Measurements from ENCODE around the gene SLC15A1. TPM values are rescaled to one million over a fixed set of nuclear protein-coding genes. Genes with fewer than 3 reads are reported as not detected.
"Not testable (repeated sequence)": the region's sequence is repeated elsewhere in the genome, so short reads cannot be mapped to it uniquely, and the experiment has no call there.

The SLC15A1 gene
- total and polyA plus RNA-seq, 2 donors (not counting 1 experiment from before 2014, with no cell fraction given): not detected

DNA sequence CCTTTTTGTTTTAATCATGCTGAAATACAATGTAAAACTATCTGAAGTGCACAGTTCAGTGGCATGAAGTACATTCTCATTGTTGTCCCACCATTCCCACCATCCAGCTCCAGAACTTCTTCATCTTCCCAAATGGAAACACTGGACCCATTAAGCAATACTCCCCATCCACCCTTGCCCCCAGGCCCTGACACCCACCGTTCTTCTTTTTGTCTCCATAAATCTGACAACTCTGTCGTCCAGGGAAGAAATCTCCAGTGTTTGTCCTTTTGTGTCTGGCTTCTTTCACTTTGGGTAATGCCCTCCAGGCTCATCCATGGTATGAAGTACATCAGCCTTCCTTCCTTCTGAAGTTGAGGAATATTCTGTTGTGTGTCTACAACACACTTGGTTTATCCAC lies 2.6 kb upstream of the SLC15A1 start:
- ATAC-seq (ENCODE audit: low read depth) (no peak), DNase-seq (no peak)
- H3K4me1 ChIP-seq (ENCODE audit: control insufficient read depth in 2 of 2, insufficient read depth in 2 of 2, low read length in 2 of 2): peaks cover 3 to 6% of the 10 kb centered on the region in 2 donors
- Mint-ChIP-seq H3K4me3 (no peak overlapping the region), H3K9me3 (ENCODE audit: insufficient read depth) (no peaks in the 10 kb centered on the region), H3K27ac (no peak overlapping the region), H3K27me3 (peaks cover 46% of the 10 kb centered on the region), H3K4me1 (no peaks in the 10 kb centered on the region)
- CTCF ChIA-PET: no interaction called here
- H3K27me3 ChIP-seq (replicated peaks in 1 of 4; ENCODE audit: control extremely low read depth in 1 of 4, control insufficient read depth in 3 of 4, insufficient read depth in 4 of 4, low read length in 3 of 4): peaks cover 0 to 20% (median 8%) of the 10 kb centered on the region in 4 experiments
- peaks cover 0 to 15% (median 0%) of the 10 kb centered on the region in 3 donors for H3K9me3 ChIP-seq (ENCODE audit: control extremely low read depth in 1 of 3, control insufficient read depth in 2 of 3, insufficient read depth in 1 of 3, low read length in 2 of 3)
- H3K27ac ChIP-seq (ENCODE audit: low read length in 2 of 2): no peak overlapping the region
- no peaks in the 10 kb centered on the region for H3K79me2 ChIP-seq (ENCODE audit: control insufficient read depth, insufficient read depth, low read length)
- 89% methylated on average over 1 of the region's 2 CpGs for WGBS (ENCODE audit: insufficient coverage)
- H4K20me1 ChIP-seq (ENCODE audit: control insufficient read depth, insufficient read depth, low read length, poor library complexity, severe bottlenecking): no peaks in the 10 kb centered on the region
- TF ChIP-seq EZH2 (IDR thresholded peaks at IDR 0.05; ENCODE audit: borderline replicate concordance, insufficient read depth, low read depth, low read length, poor library complexity, severe bottlenecking) (no peak), CTCF (IDR thresholded peaks at IDR 0.05) (no peak)
- H3K36me3 ChIP-seq (replicated peaks in 1 of 2; ENCODE audit: control extremely low read depth in 1 of 2, control insufficient read depth in 1 of 2, extremely low read depth in 1 of 2, insufficient read depth in 2 of 2, low read length in 1 of 2): no peaks in the 10 kb centered on the region
- H2AFZ ChIP-seq (ENCODE audit: insufficient read depth, low read depth, low read length, poor library complexity, severe bottlenecking): no peak overlapping the region
- POLR2A ChIA-PET: no interaction called here
- intact Hi-C loops (cut with micrococcal nuclease): no loop called here
- H3K4me3 ChIP-seq (ENCODE audit: control extremely low read depth in 1 of 5, extremely low read depth in 1 of 5, insufficient read depth in 1 of 5, low read depth in 2 of 5, low read length in 4 of 5): no peak overlapping the region
- H3K9ac ChIP-seq (ENCODE audit: low read length): no peak overlapping the region
- no peak overlapping the region for H3K4me2 ChIP-seq (replicated peaks; ENCODE audit: low read depth, low read length, poor library complexity, severe bottlenecking)

GRCh38 chr13:98754468-98754867 lies 2.0 kb upstream of the SLC15A1 start:
- CTCF ChIA-PET: not testable (repeated sequence)
- WGBS (ENCODE audit: insufficient coverage): 82% methylated on average over 1 of the region's 4 CpGs

More at GRCh38 chr13:98754468-98754867, 2.0 kb upstream of the SLC15A1 start:
- peaks cover 0 to 20% (median 8%) of the 10 kb centered on the region in 4 experiments for H3K27me3 ChIP-seq (replicated peaks in 1 of 4; ENCODE audit: control extremely low read depth in 1 of 4, control insufficient read depth in 3 of 4, insufficient read depth in 4 of 4, low read length in 3 of 4)
- POLR2A ChIA-PET; H3K4me3 Mint-ChIP-seq; H3K9me3 Mint-ChIP-seq (ENCODE audit: insufficient read depth); ATAC-seq (ENCODE audit: low read depth); H3K4me2 ChIP-seq (replicated peaks; ENCODE audit: low read depth, low read length, poor library complexity, severe bottlenecking); H4K20me1 ChIP-seq (ENCODE audit: control insufficient read depth, insufficient read depth, low read length, poor library complexity, severe bottlenecking); H3K4me1 ChIP-seq (ENCODE audit: control insufficient read depth in 2 of 2, insufficient read depth in 2 of 2, low read length in 2 of 2); intact Hi-C loops (cut with micrococcal nuclease); H3K4me1 Mint-ChIP-seq; H3K27ac Mint-ChIP-seq; H3K4me3 ChIP-seq (ENCODE audit: control extremely low read depth in 1 of 5, extremely low read depth in 1 of 5, insufficient read depth in 1 of 5, low read depth in 2 of 5, low read length in 4 of 5); H2AFZ ChIP-seq (ENCODE audit: insufficient read depth, low read depth, low read length, poor library complexity, severe bottlenecking); H3K27ac ChIP-seq (ENCODE audit: low read length in 2 of 2); DNase-seq; H3K36me3 ChIP-seq (replicated peaks in 1 of 2; ENCODE audit: control extremely low read depth in 1 of 2, control insufficient read depth in 1 of 2, extremely low read depth in 1 of 2, insufficient read depth in 2 of 2, low read length in 1 of 2); H3K79me2 ChIP-seq (ENCODE audit: control insufficient read depth, insufficient read depth, low read length); H3K9me3 ChIP-seq (ENCODE audit: control extremely low read depth in 1 of 3, control insufficient read depth in 2 of 3, insufficient read depth in 1 of 3, low read length in 2 of 3); H3K9ac ChIP-seq (ENCODE audit: low read length): not testable (repeated sequence)
- peaks cover 51% of the 10 kb centered on the region for H3K27me3 Mint-ChIP-seq

Measured in B cell (primary cell).